Rectal smooth muscle tissue (tissue), 1 donor: ENCODE data around the gene ZNF385C.
"Not testable (repeated sequence)": the region's sequence is repeated elsewhere in the genome, so short reads cannot be mapped to it uniquely, and the experiment has no call there.

ENCODE experiments used
- H3K27ac ChIP-seq: one replicate; pipeline ENCODE4 v1.7.0; 2013; ENCODE audit warnings: low read depth, low read length, inconsistent platforms
- H3K27me3 ChIP-seq: one replicate; pipeline ENCODE4 v1.7.0; 2013; ENCODE audit warnings: low read length; ENCODE audit not compliant: control insufficient read depth, insufficient read depth
- H3K36me3 ChIP-seq: one replicate; pipeline ENCODE4 v1.7.0; 2013; ENCODE audit warnings: low read length; ENCODE audit not compliant: control insufficient read depth, insufficient read depth
- H3K4me1 ChIP-seq: one replicate; pipeline ENCODE4 v1.7.0; 2013; ENCODE audit warnings: low read length; ENCODE audit not compliant: control insufficient read depth, insufficient read depth
- H3K4me3 ChIP-seq: one replicate; pipeline ENCODE4 v1.7.0; 2013; ENCODE audit warnings: low read length
- H3K9ac ChIP-seq: one replicate; pipeline ENCODE4 v1.7.0; 2013; ENCODE audit warnings: low read length

ZNF385C gene

DNA sequence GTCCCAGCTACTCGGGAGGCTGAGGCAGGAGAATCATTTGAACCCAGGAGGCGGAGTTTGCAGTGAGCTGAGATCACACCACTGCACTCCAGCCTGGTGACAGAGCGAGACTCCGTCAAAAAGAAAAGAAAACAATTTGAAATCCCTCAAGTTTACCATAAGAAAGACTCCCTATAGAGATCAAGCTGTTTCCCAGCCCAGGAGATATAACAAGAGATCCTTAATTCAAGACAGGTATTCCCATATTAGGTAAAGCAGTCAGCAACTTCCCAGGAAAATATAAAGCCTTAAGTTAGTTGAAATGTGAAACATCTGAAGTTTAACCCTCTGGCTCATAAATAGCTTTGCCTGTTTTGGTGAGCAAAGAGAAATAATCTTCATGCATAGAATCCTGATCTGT, 85.9 kb downstream of the ZNF385C start:
- H3K4me3 ChIP-seq, H3K27ac ChIP-seq, H3K4me1 ChIP-seq, H3K9ac ChIP-seq, H3K36me3 ChIP-seq, H3K27me3 ChIP-seq: not testable (repeated sequence)

GRCh38 chr17:42010898-42011516, 87.3 kb downstream of the ZNF385C start:
- no peak overlapping the region for H3K9ac ChIP-seq
- H3K4me1 ChIP-seq, result peaks cover 2% of the 10 kb centered on the region
- H3K27ac ChIP-seq, result no peak overlapping the region

GRCh38 chr17:42010266-42010680, 88.0 kb downstream of the ZNF385C start:
- not testable (repeated sequence) for H3K4me1 ChIP-seq, H3K4me3 ChIP-seq, H3K27ac ChIP-seq, H3K36me3 ChIP-seq, H3K9ac ChIP-seq, H3K27me3 ChIP-seq

More at GRCh38 chr17:42010898-42011516, 87.3 kb downstream of the ZNF385C start:
- no peaks in the 10 kb centered on the region for H3K36me3 ChIP-seq
- H3K27me3 ChIP-seq, result no peaks in the 10 kb centered on the region
- no peak overlapping the region for H3K4me3 ChIP-seq

DNA sequence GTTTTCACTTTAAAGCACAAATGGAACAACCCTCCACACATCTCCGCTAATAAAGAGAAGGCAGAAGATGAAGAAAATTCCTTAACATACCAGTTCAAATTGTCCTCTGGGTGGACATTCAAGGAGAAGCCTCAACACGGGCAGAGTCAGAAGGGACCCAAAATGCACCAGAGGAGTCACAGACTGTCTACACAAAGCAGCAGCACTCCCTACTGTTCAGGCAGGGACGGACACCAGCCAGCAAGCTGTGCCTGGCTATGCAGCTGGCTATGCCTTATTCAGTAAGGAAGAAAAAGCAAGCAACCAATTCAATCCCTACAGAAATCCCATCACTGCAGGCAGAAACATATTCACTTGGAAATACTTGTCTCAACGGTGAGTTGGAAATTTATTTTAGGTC, 89.1 kb downstream of the ZNF385C start:
- Histone ChIP-seq H3K4me1 (no peaks in the 10 kb centered on the region), H3K4me3 (no peak overlapping the region), H3K36me3 (no peaks in the 10 kb centered on the region), H3K27ac (no peak overlapping the region), H3K9ac (no peak overlapping the region), H3K27me3 (no peaks in the 10 kb centered on the region)

DNA sequence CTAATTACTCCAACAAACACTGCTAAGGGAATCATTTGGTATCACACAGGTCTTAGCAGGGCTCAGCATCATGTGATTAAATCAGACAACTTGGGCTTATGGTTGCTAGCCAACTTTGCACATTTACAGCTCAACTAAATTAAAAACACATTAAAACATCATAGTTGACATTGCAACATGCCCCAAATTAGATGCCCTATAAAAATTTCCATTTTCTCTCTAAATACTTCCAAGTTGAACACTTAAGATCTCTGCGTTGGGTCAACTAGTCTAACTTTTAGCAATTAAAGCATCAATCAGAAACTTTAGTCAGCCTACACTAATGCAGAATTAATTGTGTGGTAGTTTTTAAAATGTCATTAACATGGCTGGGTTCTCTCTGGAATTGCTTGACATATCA, 93.1 kb downstream of the ZNF385C start:
- H3K27ac ChIP-seq, result no peak overlapping the region
- no peaks in the 10 kb centered on the region for H3K4me1 ChIP-seq
- no peak overlapping the region for H3K4me3 ChIP-seq
- H3K9ac ChIP-seq, result no peak overlapping the region
- no peaks in the 10 kb centered on the region for H3K27me3 ChIP-seq
- no peaks in the 10 kb centered on the region for H3K36me3 ChIP-seq

DNA sequence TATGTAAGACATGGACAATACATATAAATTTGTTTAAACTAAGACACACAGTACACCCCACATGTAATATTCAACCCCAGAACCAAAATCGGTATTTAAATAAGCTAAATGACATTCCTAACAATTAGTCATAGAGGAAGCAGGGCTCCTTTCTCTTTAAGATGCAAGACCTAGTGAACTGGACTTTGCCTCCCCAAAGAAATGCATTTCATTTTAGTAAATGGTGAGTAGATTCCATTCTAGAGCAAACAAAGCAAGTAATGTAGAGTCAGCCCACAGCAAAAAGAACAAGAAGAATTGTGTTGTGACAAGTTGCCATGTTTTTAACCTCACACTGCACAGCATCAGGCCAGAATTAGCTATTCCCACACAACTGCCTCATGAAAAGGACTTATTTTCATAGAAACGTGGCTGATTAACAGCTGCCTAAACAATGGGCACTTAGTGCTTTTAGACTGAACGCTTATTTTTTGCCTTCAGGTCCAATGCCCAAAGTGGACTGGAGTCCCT, 95.4 kb downstream of the ZNF385C start:
- H3K27me3 ChIP-seq, result no peaks in the 10 kb centered on the region
- H3K36me3 ChIP-seq, result peaks cover 3% of the 10 kb centered on the region
- no peak overlapping the region for H3K4me3 ChIP-seq
- no peaks in the 10 kb centered on the region for H3K4me1 ChIP-seq
- no peak overlapping the region for H3K27ac ChIP-seq
- no peak overlapping the region for H3K9ac ChIP-seq

- Histone ChIP-seq H3K36me3 (peaks cover 7% of the 10 kb centered on the region), H3K27me3 (no peaks in the 10 kb centered on the region), H3K9ac (no peak overlapping the region), H3K27ac (no peak overlapping the region), H3K4me3 (no peak overlapping the region), H3K4me1 (no peaks in the 10 kb centered on the region)
These were observed 96.0 kb downstream of the ZNF385C start for GRCh38 chr17:42002175-42002791.

DNA sequence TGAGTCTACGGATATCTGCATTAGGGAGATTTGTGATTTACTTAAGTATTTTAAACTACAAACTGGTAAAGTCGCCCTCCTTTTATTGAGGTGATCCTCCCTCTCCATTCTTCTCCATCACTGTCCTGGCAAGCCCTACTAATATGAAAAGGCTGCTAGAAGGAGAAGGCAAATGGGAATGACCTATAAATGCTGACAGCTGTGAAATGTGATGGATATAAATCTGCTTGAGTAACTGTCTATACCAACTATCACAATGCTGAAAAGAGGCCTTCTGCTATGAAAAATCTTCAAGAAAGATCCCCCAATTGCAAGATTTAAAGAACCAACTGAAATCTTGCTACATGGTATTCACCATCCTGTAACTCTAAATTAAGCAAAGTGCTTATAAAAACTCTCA, 96.5 kb downstream of the ZNF385C start:
- H3K4me3 ChIP-seq, result no peak overlapping the region
- no peak overlapping the region for H3K9ac ChIP-seq
- H3K36me3 ChIP-seq, result peaks cover 12% of the 10 kb centered on the region
- no peak overlapping the region for H3K27ac ChIP-seq
- H3K27me3 ChIP-seq, result no peaks in the 10 kb centered on the region
- no peaks in the 10 kb centered on the region for H3K4me1 ChIP-seq

DNA sequence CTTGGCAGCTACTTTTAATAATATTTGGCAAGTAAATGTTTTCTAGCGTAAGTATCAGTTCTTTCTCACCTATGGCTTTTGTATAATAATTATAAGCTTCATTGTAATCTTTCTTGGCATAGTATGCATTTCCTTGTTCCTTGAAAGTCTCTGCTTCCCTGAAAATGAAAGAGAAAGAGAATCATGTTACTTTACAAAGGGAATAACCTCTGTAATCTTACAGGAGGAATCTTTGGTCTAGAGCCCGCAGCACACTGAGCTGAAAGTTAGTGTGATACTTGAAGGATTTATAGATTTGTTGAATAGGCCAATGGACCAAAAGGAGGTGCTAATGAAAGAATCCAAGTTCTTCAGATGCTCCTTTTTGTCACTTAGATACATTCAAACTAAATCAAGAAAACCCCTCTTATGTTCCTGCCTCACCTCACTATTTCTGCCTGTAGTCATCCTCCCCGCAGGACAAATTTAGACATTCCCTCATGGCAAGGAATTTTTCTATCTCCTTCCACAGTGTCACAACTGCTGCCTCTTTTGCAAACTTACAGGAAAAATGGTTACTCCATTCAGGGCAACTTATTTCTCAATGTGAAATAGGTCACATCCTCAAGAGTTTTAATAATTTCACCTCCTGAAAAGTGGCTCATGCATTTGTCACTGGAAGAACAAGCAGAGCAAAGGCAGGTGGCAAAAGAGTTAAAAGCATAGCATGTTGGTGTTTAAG, 97.7 kb downstream of the ZNF385C start:
- H3K4me3 ChIP-seq, result no peak overlapping the region
- no peak overlapping the region for H3K9ac ChIP-seq
- no peak overlapping the region for H3K27ac ChIP-seq
- peaks cover 17% of the 10 kb centered on the region for H3K36me3 ChIP-seq
- H3K4me1 ChIP-seq, result no peaks in the 10 kb centered on the region
- H3K27me3 ChIP-seq, result no peaks in the 10 kb centered on the region

DNA sequence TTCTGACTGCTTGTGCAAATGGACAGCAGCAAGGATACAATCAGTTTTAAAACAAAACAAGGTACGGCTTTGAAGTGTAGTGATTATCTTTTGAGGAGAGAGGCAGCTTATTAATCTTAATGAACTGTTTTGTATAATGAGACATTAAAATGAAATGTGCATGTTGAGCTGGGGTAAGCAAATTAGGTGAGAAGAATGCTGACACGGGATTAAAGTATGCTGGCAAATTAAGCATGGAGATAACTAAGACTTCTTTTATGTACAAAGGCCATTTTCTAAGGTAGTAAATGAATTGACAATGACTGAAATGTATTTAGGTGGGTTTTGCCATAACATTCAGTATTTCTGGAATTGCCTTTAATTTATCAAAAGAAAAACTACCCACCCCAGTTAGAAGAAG, 99.8 kb downstream of the ZNF385C start:
- Histone ChIP-seq H3K27ac (no peak overlapping the region), H3K4me1 (no peaks in the 10 kb centered on the region), H3K9ac (no peak overlapping the region), H3K27me3 (no peaks in the 10 kb centered on the region), H3K4me3 (no peak overlapping the region), H3K36me3 (peaks cover 22% of the 10 kb centered on the region)

DNA sequence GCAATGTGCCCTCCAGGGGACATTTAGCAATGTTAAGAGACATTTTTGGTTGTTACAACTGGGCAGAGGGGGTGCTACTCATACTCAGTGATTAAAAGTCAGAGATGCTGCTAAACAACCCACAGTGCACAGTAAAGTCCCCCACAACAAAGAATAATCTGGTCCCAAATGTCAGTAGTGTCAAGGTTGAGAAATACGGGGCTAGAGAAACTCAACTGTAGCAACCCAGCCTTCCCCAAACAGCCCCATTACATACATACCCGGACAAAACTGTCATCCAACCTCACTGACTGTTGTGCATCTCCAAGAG, 101.5 kb downstream of the ZNF385C start:
- no peaks in the 10 kb centered on the region for H3K27me3 ChIP-seq
- no peak overlapping the region for H3K9ac ChIP-seq
- H3K4me1 ChIP-seq, result no peaks in the 10 kb centered on the region
- H3K4me3 ChIP-seq, result no peak overlapping the region
- no peak overlapping the region for H3K27ac ChIP-seq
- peaks cover 31% of the 10 kb centered on the region for H3K36me3 ChIP-seq

DNA sequence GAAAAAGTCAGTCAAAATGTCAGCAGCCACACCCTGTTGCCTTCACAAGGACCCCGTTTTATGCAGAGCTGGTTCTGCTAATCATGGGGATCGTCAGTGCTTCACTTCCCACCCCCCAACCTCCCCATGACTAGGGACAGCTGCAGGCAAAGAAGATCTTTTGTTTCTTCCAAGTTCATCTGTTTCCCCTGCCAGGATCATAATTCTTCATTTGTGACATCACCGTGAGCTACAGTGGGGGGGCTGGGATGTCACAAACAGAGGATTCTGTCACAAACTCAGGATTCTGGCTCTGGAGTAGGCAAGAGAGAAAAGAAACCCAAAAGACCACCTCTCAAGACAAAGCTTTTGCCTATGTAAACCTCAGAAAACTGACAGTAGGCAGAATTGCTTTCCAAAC, 105.7 kb downstream of the ZNF385C start:
- H3K36me3 ChIP-seq, result peaks cover 46% of the 10 kb centered on the region
- H3K4me1 ChIP-seq, result no peaks in the 10 kb centered on the region
- H3K4me3 ChIP-seq, result no peak overlapping the region
- H3K27ac ChIP-seq, result no peak overlapping the region
- no peak overlapping the region for H3K9ac ChIP-seq
- no peaks in the 10 kb centered on the region for H3K27me3 ChIP-seq
